Brain pericyte (primary cell): ENCODE data around the gene APOL2.
"Not testable (repeated sequence)": the region's sequence is repeated elsewhere in the genome, so short reads cannot be mapped to it uniquely, and the experiment has no call there.

Source experiments
- DNase-seq: peaks from one replicate; pipeline ENCODE4 v3.0.0-alpha.2; 2012; ENCODE audit warnings: low read depth, low spot score

APOL2 gene

GRCh38 chr22:36239401-36240171 lies at the start of gene APOL2:
APOL2 (minus strand) TSS chr22:36239527; CDS start chr22:36233162, 6,365 bp downstream.
- peak; percentile 79 for DNase-seq

- DNase-seq, result no peak
Measured at GRCh38 chr22:36288571-36289405, 49.5 kb upstream of the APOL2 start.

GRCh38 chr22:36287881-36288515 lies 48.7 kb upstream of the APOL2 start:
- no peak for DNase-seq

- peak; percentile 69 for DNase-seq
Measured at GRCh38 chr22:36286096-36286957, 47.0 kb upstream of the APOL2 start.

GRCh38 chr22:36285545-36285944 lies 46.2 kb upstream of the APOL2 start:
- no peak for DNase-seq

- DNase-seq, result no peak
Measured at GRCh38 chr22:36285017-36285416, 45.7 kb upstream of the APOL2 start.

GRCh38 chr22:36284171-36284571 lies 44.8 kb upstream of the APOL2 start:
- DNase-seq, result no peak

GRCh38 chr22:36282328-36282831 lies 43.1 kb upstream of the APOL2 start:
- DNase-seq, result no peak

- no peak for DNase-seq
Measured at GRCh38 chr22:36281781-36282327, 42.5 kb upstream of the APOL2 start.

- no peak for DNase-seq
Measured at GRCh38 chr22:36280379-36280778, 41.1 kb upstream of the APOL2 start.

GRCh38 chr22:36279219-36279666 lies 39.9 kb upstream of the APOL2 start:
- DNase-seq, result no peak

GRCh38 chr22:36277482-36278291 lies 38.4 kb upstream of the APOL2 start:
- no peak for DNase-seq

- DNase-seq, result no peak
Measured at GRCh38 chr22:36274531-36274930, 35.2 kb upstream of the APOL2 start.

- DNase-seq, result not testable (repeated sequence)
Measured at GRCh38 chr22:36271951-36272350, 32.6 kb upstream of the APOL2 start.

- not testable (repeated sequence) for DNase-seq
Measured at GRCh38 chr22:36271231-36271630, 31.9 kb upstream of the APOL2 start.

GRCh38 chr22:36267896-36268485 lies 28.7 kb upstream of the APOL2 start:
- no peak for DNase-seq

GRCh38 chr22:36267058-36267457 lies 27.7 kb upstream of the APOL2 start:
- no peak for DNase-seq

GRCh38 chr22:36263886-36264664 lies 24.7 kb upstream of the APOL2 start:
- not testable (repeated sequence) for DNase-seq
